Peyer's patch (tissue), 4 donors: ENCODE results near the gene REPS1.

Experiments used
- POLR2A ChIP-seq, 2 donors: fragments of 450-650 bp; IDR thresholded peaks; one replicate each; pipeline ENCODE4 v1.5.1; 2017; ENCODE audit warnings: antibody characterized with exemption in 2 of 2, mild to moderate bottlenecking in 2 of 2, moderate library complexity in 2 of 2
- TF ChIP-seq, protein P1 (sequence below), 6 experiments: fragments of 450-650 bp in 4 of 6; fragments of 200-600 bp in 2 of 6; sonication (generic) in 1 of 6; IDR thresholded peaks; one replicate each; pipeline ENCODE4 v1.5.1; 2017 to 2019; ENCODE audit warnings: antibody characterized with exemption in 6 of 6, mild to moderate bottlenecking in 3 of 6, moderate library complexity in 1 of 6

DNA sequence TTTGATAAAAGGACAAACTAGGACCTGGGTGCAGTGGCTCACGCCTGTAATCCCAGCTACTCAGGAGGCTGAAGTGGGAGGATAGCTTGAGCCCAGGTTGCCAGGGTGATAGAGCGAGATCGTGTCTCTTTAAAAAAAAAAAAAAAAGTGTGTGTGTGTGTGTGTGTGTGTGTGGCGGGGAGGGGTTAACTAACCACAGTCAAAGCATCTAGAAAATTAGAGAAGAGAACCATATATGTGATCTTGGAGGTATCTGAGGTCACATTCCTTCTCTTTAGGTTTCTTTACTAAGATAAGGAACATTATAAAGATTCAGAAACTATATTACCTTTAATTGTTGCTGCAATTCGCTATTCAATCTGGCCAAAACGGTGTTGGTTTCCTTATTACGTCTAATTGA is 80.9 kb downstream of the REPS1 start:
- TF ChIP-seq, protein P1, sequence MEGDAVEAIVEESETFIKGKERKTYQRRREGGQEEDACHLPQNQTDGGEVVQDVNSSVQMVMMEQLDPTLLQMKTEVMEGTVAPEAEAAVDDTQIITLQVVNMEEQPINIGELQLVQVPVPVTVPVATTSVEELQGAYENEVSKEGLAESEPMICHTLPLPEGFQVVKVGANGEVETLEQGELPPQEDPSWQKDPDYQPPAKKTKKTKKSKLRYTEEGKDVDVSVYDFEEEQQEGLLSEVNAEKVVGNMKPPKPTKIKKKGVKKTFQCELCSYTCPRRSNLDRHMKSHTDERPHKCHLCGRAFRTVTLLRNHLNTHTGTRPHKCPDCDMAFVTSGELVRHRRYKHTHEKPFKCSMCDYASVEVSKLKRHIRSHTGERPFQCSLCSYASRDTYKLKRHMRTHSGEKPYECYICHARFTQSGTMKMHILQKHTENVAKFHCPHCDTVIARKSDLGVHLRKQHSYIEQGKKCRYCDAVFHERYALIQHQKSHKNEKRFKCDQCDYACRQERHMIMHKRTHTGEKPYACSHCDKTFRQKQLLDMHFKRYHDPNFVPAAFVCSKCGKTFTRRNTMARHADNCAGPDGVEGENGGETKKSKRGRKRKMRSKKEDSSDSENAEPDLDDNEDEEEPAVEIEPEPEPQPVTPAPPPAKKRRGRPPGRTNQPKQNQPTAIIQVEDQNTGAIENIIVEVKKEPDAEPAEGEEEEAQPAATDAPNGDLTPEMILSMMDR (IDR thresholded peaks at IDR 0.05), result no peak
- no peak for TF ChIP-seq POLR2A (IDR thresholded peaks at IDR 0.05)
